Adipocyte (in vitro differentiated cells): ENCODE data around the gene ADAMTS19.

Source experiments
- DNase-seq: peaks from one replicate; pipeline ENCODE4 v3.0.0-alpha.2; 2015; ENCODE audit warnings: low read depth
- H3K27me3 ChIP-seq: replicated peaks from 2 replicates; pipeline ENCODE4 v1.7.0; 2013; ENCODE audit warnings: mild to moderate bottlenecking, low read length, moderate library complexity; ENCODE audit not compliant: control insufficient read depth, insufficient read depth
- H3K36me3 ChIP-seq: 2 replicates; pipeline ENCODE4 v1.7.0; 2013; ENCODE audit warnings: low read length, mild to moderate bottlenecking, moderate library complexity; ENCODE audit not compliant: control insufficient read depth, insufficient read depth, severe bottlenecking
- H3K4me1 ChIP-seq: 2 replicates; pipeline ENCODE4 v1.7.0; 2013; ENCODE audit warnings: mild to moderate bottlenecking, low read length, moderate library complexity; ENCODE audit not compliant: control insufficient read depth, insufficient read depth
- H3K4me3 ChIP-seq: 2 replicates; pipeline ENCODE4 v1.7.0; 2013; ENCODE audit warnings: mild to moderate bottlenecking, low read length, moderate library complexity
- H3K9ac ChIP-seq: 2 replicates; pipeline ENCODE4 v1.7.0; 2013; ENCODE audit warnings: mild to moderate bottlenecking, low read length, moderate library complexity
- H3K9me3 ChIP-seq: 2 replicates; pipeline ENCODE4 v1.7.0; 2013; ENCODE audit warnings: mild to moderate bottlenecking, low read length, moderate library complexity; ENCODE audit not compliant: control insufficient read depth

Gene ADAMTS19

GRCh38 chr5:129743541-129744187 lies 283.6 kb downstream of the ADAMTS19 start:
- Histone ChIP-seq H3K4me3 (no peak overlapping the region), H3K36me3 (no peaks in the 10 kb centered on the region), H3K27me3 (no peaks in the 10 kb centered on the region), H3K9ac (no peak overlapping the region), H3K4me1 (no peaks in the 10 kb centered on the region), H3K9me3 (no peaks in the 10 kb centered on the region)
- DNase-seq, result no peak

GRCh38 chr5:129745997-129746396 lies 285.9 kb downstream of the ADAMTS19 start:
- H3K27me3 ChIP-seq, result no peaks in the 10 kb centered on the region
- DNase-seq, result no peak

GRCh38 chr5:129746876-129747275 lies 286.8 kb downstream of the ADAMTS19 start:
- Histone ChIP-seq H3K36me3 (no peaks in the 10 kb centered on the region), H3K9me3 (no peaks in the 10 kb centered on the region), H3K4me1 (no peaks in the 10 kb centered on the region), H3K9ac (no peak overlapping the region), H3K4me3 (no peak overlapping the region), H3K27me3 (no peaks in the 10 kb centered on the region)
- DNase-seq, result peak; percentile 26

More at GRCh38 chr5:129745997-129746396, 285.9 kb downstream of the ADAMTS19 start:
- Histone ChIP-seq H3K4me3 (no peak overlapping the region), H3K9ac (no peak overlapping the region), H3K36me3 (no peaks in the 10 kb centered on the region), H3K9me3 (no peaks in the 10 kb centered on the region), H3K4me1 (no peaks in the 10 kb centered on the region)

- no peak for DNase-seq
- no peaks in the 10 kb centered on the region for H3K27me3 ChIP-seq
These were observed 287.7 kb downstream of the ADAMTS19 start, which contains the start of gene MINAR2 for GRCh38 chr5:129747572-129748407. Gene MINAR2 (plus strand): TSS chr5:129748094. CDS start chr5:129748191, 97 bp downstream.

GRCh38 chr5:129748913-129749880 lies 289.1 kb downstream of the ADAMTS19 start:
- no peak overlapping the region for H3K4me3 ChIP-seq
- H3K4me1 ChIP-seq, result no peaks in the 10 kb centered on the region
- H3K9me3 ChIP-seq, result no peaks in the 10 kb centered on the region
- H3K36me3 ChIP-seq, result no peaks in the 10 kb centered on the region
- H3K27me3 ChIP-seq, result no peaks in the 10 kb centered on the region
- DNase-seq, result no peak
- H3K9ac ChIP-seq, result no peak overlapping the region

More at GRCh38 chr5:129747572-129748407, 287.7 kb downstream of the ADAMTS19 start, which contains the start of gene MINAR2:
- H3K9ac ChIP-seq, result no peak within 1 kb of the TSS
- no peaks in the 10 kb centered on the region for H3K4me1 ChIP-seq
- H3K4me3 ChIP-seq, result no peak within 1 kb of the TSS
- no peaks in the 10 kb centered on the region for H3K9me3 ChIP-seq
- H3K36me3 ChIP-seq, result no peaks in the 10 kb centered on the region

- no peaks in the 10 kb centered on the region for H3K4me1 ChIP-seq
- H3K36me3 ChIP-seq, result no peaks in the 10 kb centered on the region
- peaks cover 3% of the 10 kb centered on the region for H3K9me3 ChIP-seq
- peak; percentile 44 for DNase-seq
- no peaks in the 10 kb centered on the region for H3K27me3 ChIP-seq
- H3K4me3 ChIP-seq, result no peak overlapping the region
- H3K9ac ChIP-seq, result no peak overlapping the region
These were observed 300.7 kb downstream of the ADAMTS19 start for GRCh38 chr5:129760636-129761325.

GRCh38 chr5:129763651-129764050 lies 303.6 kb downstream of the ADAMTS19 start:
- DNase-seq, result no peak
- no peaks in the 10 kb centered on the region for H3K4me1 ChIP-seq
- no peaks in the 10 kb centered on the region for H3K9me3 ChIP-seq
- H3K36me3 ChIP-seq, result no peaks in the 10 kb centered on the region
- no peak overlapping the region for H3K9ac ChIP-seq
- H3K4me3 ChIP-seq, result no peak overlapping the region
- H3K27me3 ChIP-seq, result no peaks in the 10 kb centered on the region

GRCh38 chr5:129766798-129767197 lies 306.7 kb downstream of the ADAMTS19 start:
- H3K27me3 ChIP-seq, result no peaks in the 10 kb centered on the region

GRCh38 chr5:129767927-129768380 lies 307.9 kb downstream of the ADAMTS19 start:
- Histone ChIP-seq H3K4me3 (no peak overlapping the region), H3K9me3 (no peaks in the 10 kb centered on the region), H3K4me1 (no peaks in the 10 kb centered on the region), H3K27me3 (no peaks in the 10 kb centered on the region), H3K9ac (no peak overlapping the region), H3K36me3 (no peaks in the 10 kb centered on the region)
- DNase-seq, result peak; percentile 97

More at GRCh38 chr5:129766798-129767197, 306.7 kb downstream of the ADAMTS19 start:
- DNase-seq, result no peak
- H3K4me1 ChIP-seq, result no peaks in the 10 kb centered on the region
- H3K9me3 ChIP-seq, result no peaks in the 10 kb centered on the region
- no peak overlapping the region for H3K4me3 ChIP-seq
- H3K9ac ChIP-seq, result no peak overlapping the region
- no peaks in the 10 kb centered on the region for H3K36me3 ChIP-seq

GRCh38 chr5:129768735-129769134 lies 308.6 kb downstream of the ADAMTS19 start:
- H3K9ac ChIP-seq, result no peak overlapping the region
- no peaks in the 10 kb centered on the region for H3K4me1 ChIP-seq
- no peak overlapping the region for H3K4me3 ChIP-seq
- no peak for DNase-seq
- H3K27me3 ChIP-seq, result no peaks in the 10 kb centered on the region
- H3K36me3 ChIP-seq, result no peaks in the 10 kb centered on the region
- H3K9me3 ChIP-seq, result no peaks in the 10 kb centered on the region
